NCI-H128 (cell line): ENCODE measurements around the gene ODF2.

Source experiments
- DNase-seq: peaks from one replicate; lab custom pipeline; 2025; ENCODE audit not compliant: unreplicated experiment; lab: John Stamatoyannopoulos, UW

Gene ODF2

GRCh38 chr9:128526720-128527119 is 70.9 kb downstream of the ODF2 start:
- no peak for DNase-seq

GRCh38 chr9:128528445-128529160 is 72.8 kb downstream of the ODF2 start:
- DNase-seq, result no peak

GRCh38 chr9:128529191-128529590 is 73.4 kb downstream of the ODF2 start:
- no peak for DNase-seq

- DNase-seq, result no peak
These were observed 76.8 kb downstream of the ODF2 start for GRCh38 chr9:128532581-128532980.

- DNase-seq, result no peak
These were observed 85.0 kb downstream of the ODF2 start for GRCh38 chr9:128540634-128541360.

- no peak for DNase-seq
These were observed 90.7 kb downstream of the ODF2 start for GRCh38 chr9:128546504-128546903.

- no peak for DNase-seq
These were observed 93.1 kb downstream of the ODF2 start for GRCh38 chr9:128548876-128549275.

GRCh38 chr9:128550226-128550625 is 94.4 kb downstream of the ODF2 start:
- DNase-seq, result no peak
